ENCODE measurements around the gene EN2. TPM values are rescaled to one million over a fixed set of nuclear protein-coding genes. Genes with fewer than 3 reads are reported as not detected.

The EN2 gene
- total RNA-seq, 4 donors from 2014 or later = 0.21 to 0.56 (median 0.34) TPM; not detected in 1

DNA sequence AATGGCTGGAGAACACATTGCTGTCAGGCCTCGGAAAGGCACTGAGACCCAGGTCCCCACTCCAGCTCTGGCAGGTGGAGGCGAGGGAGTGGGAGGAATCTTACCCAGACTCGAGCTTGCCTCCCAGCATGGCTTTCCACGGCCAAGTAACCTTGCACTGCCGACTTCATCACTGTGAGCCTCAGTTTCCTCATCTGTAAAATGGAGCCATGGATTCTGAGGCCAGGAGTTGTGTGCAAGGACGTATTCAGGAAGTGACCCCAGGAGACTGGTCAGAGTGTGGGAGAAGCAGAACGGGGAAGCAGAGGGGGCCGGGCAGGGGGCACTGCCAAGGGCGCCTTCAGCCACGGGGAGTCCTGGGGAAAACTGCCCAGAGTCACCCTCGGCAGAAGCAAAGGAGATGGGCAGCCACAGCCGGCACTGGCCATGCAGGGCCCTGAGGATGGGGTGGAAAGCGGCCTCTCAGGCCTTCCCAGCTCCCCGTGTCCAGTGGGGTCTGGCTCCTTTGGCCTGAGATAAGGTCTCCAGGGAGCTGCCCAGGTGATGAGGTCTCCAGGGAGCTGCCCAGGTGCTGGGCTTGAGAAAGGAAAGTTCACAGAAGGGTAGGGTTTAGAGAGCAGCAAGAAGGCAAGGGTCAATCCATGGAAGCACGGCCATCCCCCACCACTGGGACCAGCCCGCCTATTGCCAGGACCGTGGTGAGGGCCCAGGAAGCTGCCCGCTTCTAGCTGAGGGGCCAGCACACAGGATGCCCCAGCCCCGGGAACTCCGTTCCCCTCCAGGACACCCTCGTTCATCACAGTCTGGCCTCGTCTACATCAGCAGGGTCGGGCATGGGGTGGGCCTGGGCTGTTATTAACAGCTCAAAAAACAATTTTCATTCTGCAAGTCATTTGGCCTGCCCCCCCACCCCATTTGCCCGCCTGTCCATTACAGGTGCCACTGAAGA lies 34.3 kb upstream of the EN2 start:
- Histone ChIP-seq H3K27ac (no peak overlapping the region), H3K36me3 (no peaks in the 10 kb centered on the region), H3K4me3 (no peak overlapping the region), H3K27me3 (peaks cover 86% of the 10 kb centered on the region), H3K9me3 (no peaks in the 10 kb centered on the region), H3K4me1 (no peaks in the 10 kb centered on the region)
- WGBS = 87% methylated on average over 18 of the region's 24 CpGs
- no peak for DNase-seq (ENCODE audit: low spot score in 2 of 2)
- TF ChIP-seq POLR2AphosphoS5 (IDR thresholded peaks at IDR 0.05) (no peak), EP300 (IDR thresholded peaks at IDR 0.05) (no peak), POLR2A (IDR thresholded peaks at IDR 0.05) (no peak)
- TF ChIP-seq, protein P1, sequence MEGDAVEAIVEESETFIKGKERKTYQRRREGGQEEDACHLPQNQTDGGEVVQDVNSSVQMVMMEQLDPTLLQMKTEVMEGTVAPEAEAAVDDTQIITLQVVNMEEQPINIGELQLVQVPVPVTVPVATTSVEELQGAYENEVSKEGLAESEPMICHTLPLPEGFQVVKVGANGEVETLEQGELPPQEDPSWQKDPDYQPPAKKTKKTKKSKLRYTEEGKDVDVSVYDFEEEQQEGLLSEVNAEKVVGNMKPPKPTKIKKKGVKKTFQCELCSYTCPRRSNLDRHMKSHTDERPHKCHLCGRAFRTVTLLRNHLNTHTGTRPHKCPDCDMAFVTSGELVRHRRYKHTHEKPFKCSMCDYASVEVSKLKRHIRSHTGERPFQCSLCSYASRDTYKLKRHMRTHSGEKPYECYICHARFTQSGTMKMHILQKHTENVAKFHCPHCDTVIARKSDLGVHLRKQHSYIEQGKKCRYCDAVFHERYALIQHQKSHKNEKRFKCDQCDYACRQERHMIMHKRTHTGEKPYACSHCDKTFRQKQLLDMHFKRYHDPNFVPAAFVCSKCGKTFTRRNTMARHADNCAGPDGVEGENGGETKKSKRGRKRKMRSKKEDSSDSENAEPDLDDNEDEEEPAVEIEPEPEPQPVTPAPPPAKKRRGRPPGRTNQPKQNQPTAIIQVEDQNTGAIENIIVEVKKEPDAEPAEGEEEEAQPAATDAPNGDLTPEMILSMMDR (IDR thresholded peaks at IDR 0.05) = no peak

DNA sequence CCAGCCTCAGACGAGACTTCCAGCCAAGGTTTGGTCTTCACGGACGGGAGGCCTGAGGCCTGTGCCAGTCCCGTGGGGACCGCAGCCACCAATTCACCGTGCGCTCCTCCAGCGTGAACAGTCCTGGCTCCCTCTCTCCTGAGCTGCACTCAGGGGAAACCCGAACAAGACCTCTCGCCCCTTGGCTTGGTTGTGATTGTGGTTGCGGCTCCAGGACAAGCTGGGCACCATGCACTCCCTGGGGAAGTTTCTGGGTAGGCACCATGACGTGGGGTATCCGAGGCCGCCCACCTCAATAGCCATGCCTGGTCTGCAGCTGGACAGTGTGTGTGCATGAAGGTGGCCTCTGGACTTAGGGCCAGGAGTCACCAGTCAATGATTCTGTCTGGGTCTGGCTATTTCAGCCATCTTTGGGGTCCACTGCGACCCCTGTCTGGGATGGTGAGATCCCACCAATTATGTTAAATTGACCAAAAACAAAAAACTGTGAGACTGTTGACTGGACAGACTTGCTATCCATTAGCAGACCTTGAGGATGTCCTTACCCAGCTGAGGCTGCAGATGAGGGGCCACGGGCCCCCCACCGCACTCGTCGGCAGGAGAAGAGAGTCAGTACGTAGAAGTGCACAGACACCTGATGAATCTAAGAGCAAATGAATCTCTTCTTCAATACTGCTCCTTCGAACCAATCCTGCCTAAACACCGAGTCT lies 33.5 kb upstream of the EN2 start:
- Histone ChIP-seq H3K36me3 (no peaks in the 10 kb centered on the region), H3K27me3 (peaks cover 88% of the 10 kb centered on the region), H3K9me3 (no peaks in the 10 kb centered on the region), H3K4me1 (no peaks in the 10 kb centered on the region), H3K4me3 (no peak overlapping the region), H3K27ac (no peak overlapping the region)
- TF ChIP-seq POLR2AphosphoS5 (IDR thresholded peaks at IDR 0.05) = no peak
- no peak for TF ChIP-seq EP300 (IDR thresholded peaks at IDR 0.05)
- TF ChIP-seq POLR2A (IDR thresholded peaks at IDR 0.05) = no peak
- TF ChIP-seq, protein P1 (IDR thresholded peaks at IDR 0.05) = no peak
- 76% methylated on average over 21 of the region's 22 CpGs for WGBS
- DNase-seq (ENCODE audit: low spot score in 2 of 2) = no peak

DNA sequence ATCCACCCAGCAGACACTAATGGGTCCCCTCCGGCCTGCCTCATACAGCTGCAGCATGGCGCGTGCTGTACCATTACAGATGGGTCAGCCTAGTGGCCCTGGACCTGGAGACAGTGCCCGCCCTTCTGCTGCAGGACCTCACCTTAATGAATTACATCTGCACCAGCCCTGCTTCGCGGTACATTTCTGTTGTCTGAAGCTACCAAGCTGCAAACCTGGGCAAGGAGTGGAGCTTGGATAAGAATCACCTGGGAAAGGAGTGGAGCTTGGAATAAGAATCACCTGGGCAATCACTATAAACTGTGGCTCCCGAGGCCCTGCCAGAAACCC lies 33.0 kb upstream of the EN2 start:
- no peak for DNase-seq (ENCODE audit: low spot score in 2 of 2)
- H3K4me3 ChIP-seq = no peak overlapping the region
- WGBS = 82% methylated on average over 6 of the region's 7 CpGs
- peaks cover 88% of the 10 kb centered on the region for H3K27me3 ChIP-seq
- no peaks in the 10 kb centered on the region for H3K36me3 ChIP-seq
- no peak for TF ChIP-seq POLR2AphosphoS5 (IDR thresholded peaks at IDR 0.05)
- TF ChIP-seq POLR2A (IDR thresholded peaks at IDR 0.05) = no peak
- TF ChIP-seq, protein P1 (IDR thresholded peaks at IDR 0.05) = no peak
- TF ChIP-seq EP300 (IDR thresholded peaks at IDR 0.05) = no peak
- no peaks in the 10 kb centered on the region for H3K9me3 ChIP-seq
- no peaks in the 10 kb centered on the region for H3K4me1 ChIP-seq
- no peak overlapping the region for H3K27ac ChIP-seq

DNA sequence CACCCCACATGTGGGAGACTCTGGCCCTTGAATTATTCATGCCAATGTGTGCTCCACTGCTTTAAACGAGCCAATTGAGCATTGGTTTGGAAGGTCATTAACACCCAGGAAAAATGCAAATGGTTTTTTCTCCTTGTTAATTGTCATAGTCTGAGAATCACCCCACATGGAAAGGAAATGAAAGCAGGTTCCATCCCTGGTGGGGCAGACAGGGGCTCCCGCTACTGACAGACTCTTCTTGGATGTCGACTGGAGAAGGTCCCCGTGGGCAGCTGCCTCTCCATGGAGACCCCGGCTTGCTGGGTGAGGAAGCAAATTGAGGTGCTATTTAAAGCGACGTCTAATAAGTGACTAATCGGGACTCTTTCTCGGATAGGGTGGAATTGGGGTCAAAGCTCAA lies 32.0 kb upstream of the EN2 start:
- H3K9me3 ChIP-seq = no peaks in the 10 kb centered on the region
- no peaks in the 10 kb centered on the region for H3K36me3 ChIP-seq
- no peak overlapping the region for H3K27ac ChIP-seq
- H3K27me3 ChIP-seq = peaks cover 91% of the 10 kb centered on the region
- WGBS = 66% methylated on average over 7 of the region's 9 CpGs
- DNase-seq (ENCODE audit: low spot score in 2 of 2) = no peak
- no peak overlapping the region for H3K4me3 ChIP-seq
- TF ChIP-seq POLR2A (IDR thresholded peaks at IDR 0.05) = no peak
- no peak for TF ChIP-seq POLR2AphosphoS5 (IDR thresholded peaks at IDR 0.05)
- no peak for TF ChIP-seq EP300 (IDR thresholded peaks at IDR 0.05)
- TF ChIP-seq, protein P1 (IDR thresholded peaks at IDR 0.05) = no peak
- no peaks in the 10 kb centered on the region for H3K4me1 ChIP-seq

All from suprapubic skin (tissue), 4 donors.